Neural cell (in vitro differentiated cells): ENCODE data around the gene ATP8B4.

Experiments
- CTCF ChIP-seq: fragments of 450-650 bp; IDR thresholded peaks from 2 replicates; pipeline ENCODE4 v1.5.1; 2014; ENCODE audit warnings: antibody characterized with exemption, mild to moderate bottlenecking, moderate library complexity; ENCODE audit not compliant: poor library complexity, severe bottlenecking
- EZH2 ChIP-seq: fragments of 200-600, 300-800 bp; shearing (Covaris generic), sonication (generic); IDR thresholded peaks from 2 replicates; pipeline ENCODE4 v1.6.1; 2014; ENCODE audit warnings: antibody characterized with exemption, low read length, borderline replicate concordance, mild to moderate bottlenecking; ENCODE audit not compliant: insufficient read depth, poor library complexity, severe bottlenecking
- MXI1 ChIP-seq: fragments of 450-650 bp; conservative IDR thresholded peaks from 2 replicates; pipeline ENCODE4 v1.6.1; 2014; ENCODE audit warnings: antibody characterized with exemption, mild to moderate bottlenecking; ENCODE audit not compliant: poor library complexity, severe bottlenecking
- POLR2AphosphoS5 ChIP-seq: IDR thresholded peaks from 2 replicates; pipeline ENCODE4 v1.6.1; 2012
- TAF1 ChIP-seq: IDR thresholded peaks from 2 replicates; pipeline ENCODE4 v1.6.1; 2012; ENCODE audit warnings: low read depth
- TF ChIP-seq, protein P1 (sequence below): IDR thresholded peaks from 2 replicates; pipeline ENCODE4 v1.6.1; 2012; ENCODE audit warnings: borderline replicate concordance

DNA sequence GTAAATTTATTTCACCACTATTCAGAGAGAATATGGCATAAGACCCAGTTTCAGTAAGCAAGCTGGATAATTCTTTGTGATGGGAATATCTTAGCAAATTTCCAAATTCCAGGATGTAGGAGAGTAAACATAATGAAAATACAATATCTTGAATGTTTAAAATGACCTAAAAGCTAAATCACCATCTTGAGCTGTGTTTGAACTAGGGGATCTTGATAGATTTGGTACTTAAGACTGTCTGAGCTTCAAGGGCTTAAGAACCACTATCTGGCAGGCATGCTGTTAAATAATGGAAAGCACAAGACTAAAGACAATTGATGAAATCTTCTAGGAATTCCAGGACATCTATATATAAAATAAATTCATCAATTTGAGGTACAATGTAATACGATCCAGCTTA is 217.7 kb downstream of the ATP8B4 start:
- TF ChIP-seq MXI1 (no peak), CTCF (no peak), EZH2 (no peak), TAF1 (no peak), POLR2AphosphoS5 (no peak)
- TF ChIP-seq, protein P1, sequence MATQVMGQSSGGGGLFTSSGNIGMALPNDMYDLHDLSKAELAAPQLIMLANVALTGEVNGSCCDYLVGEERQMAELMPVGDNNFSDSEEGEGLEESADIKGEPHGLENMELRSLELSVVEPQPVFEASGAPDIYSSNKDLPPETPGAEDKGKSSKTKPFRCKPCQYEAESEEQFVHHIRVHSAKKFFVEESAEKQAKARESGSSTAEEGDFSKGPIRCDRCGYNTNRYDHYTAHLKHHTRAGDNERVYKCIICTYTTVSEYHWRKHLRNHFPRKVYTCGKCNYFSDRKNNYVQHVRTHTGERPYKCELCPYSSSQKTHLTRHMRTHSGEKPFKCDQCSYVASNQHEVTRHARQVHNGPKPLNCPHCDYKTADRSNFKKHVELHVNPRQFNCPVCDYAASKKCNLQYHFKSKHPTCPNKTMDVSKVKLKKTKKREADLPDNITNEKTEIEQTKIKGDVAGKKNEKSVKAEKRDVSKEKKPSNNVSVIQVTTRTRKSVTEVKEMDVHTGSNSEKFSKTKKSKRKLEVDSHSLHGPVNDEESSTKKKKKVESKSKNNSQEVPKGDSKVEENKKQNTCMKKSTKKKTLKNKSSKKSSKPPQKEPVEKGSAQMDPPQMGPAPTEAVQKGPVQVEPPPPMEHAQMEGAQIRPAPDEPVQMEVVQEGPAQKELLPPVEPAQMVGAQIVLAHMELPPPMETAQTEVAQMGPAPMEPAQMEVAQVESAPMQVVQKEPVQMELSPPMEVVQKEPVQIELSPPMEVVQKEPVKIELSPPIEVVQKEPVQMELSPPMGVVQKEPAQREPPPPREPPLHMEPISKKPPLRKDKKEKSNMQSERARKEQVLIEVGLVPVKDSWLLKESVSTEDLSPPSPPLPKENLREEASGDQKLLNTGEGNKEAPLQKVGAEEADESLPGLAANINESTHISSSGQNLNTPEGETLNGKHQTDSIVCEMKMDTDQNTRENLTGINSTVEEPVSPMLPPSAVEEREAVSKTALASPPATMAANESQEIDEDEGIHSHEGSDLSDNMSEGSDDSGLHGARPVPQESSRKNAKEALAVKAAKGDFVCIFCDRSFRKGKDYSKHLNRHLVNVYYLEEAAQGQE: no peak
